Dermis blood vessel endothelial cell (primary cell): Measurements from ENCODE around the gene KLK13. TPM values are rescaled to one million over a fixed set of nuclear protein-coding genes. Genes with fewer than 3 reads are reported as not detected.

Experiments
- DNase-seq: peaks from one replicate; pipeline ENCODE4 v3.0.0; 2010
- total RNA-seq: library from RNA; depleted of rRNA; stranded (reverse); fragments of >200 nt; gene quantifications from 2 replicates; pipeline ENCODE4 v1.2.3, GENCODE V29; 2014

Gene KLK13
- total RNA-seq, 1 donor from 2014 or later: not detected

- no peak for DNase-seq
Observed at GRCh38 chr19:51091895-51092873, 27.3 kb upstream of the KLK13 start.

- no peak for DNase-seq
Observed at GRCh38 chr19:51091126-51091525, 26.2 kb upstream of the KLK13 start.

DNA sequence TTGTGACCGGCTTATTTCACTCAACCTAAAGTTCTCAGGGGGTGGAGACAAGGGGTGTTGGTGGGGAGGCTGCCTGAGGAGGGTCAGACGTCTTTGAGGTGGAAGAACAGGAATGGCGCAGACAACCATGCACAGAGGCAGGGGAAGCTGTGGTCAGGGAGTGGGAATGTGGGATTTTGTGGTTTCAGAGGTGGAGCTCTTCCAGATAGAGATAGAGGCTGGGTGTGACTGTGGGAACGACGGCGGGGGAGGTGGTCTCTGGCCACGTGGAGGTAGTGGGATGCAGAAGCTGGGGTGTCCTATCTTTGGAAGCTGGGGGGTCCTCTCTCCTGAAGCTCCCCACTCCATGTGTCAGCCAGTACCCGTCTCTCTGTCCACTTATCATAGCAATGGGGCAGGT is 25.6 kb upstream of the KLK13 start:
- DNase-seq: no peak

DNA sequence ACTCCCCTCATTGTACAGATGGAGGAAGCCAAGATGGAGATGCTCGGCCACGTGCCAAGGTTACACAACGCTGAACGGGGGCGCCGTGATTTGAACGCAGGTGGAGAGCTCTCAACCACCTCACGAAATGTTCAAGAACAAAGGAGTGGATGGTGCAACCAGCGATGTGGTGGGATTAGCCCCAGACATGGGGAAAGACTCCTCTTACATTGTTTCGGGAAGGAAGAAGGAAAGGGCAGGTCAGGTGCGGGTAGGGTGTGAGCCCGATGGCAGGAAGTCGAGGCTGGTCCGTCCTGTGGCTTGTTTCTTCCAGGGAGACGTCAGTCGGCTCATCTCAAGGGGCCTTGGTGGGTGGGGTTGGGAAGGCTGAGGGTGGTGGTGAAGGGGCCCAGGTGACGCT is 24.9 kb upstream of the KLK13 start:
- no peak for DNase-seq

- DNase-seq: no peak
Observed at GRCh38 chr19:51086153-51086850, 21.4 kb upstream of the KLK13 start.

GRCh38 chr19:51084505-51084904 is 19.6 kb upstream of the KLK13 start:
- no peak for DNase-seq

DNA sequence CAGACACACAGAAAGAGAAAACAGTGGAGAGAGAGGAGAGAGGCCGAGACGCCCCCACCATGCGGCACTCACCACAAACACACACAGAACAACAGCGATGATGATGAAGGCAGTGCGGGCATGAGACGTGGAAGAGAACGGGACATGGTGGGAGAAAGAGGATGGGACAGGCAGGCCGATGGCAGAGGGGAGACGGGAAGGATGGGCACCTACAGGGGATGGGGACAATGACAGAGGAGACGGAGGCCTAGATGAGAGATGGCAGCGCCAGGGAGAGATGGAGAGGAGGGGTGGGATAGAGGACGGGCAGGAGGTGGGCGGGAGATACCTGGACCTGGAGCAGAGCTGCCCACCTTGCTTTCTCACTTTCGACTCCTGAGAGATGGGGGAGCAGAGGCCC is 18.9 kb upstream of the KLK13 start:
- DNase-seq: no peak

GRCh38 chr19:51083181-51083580 is 18.3 kb upstream of the KLK13 start:
- DNase-seq: no peak

DNA sequence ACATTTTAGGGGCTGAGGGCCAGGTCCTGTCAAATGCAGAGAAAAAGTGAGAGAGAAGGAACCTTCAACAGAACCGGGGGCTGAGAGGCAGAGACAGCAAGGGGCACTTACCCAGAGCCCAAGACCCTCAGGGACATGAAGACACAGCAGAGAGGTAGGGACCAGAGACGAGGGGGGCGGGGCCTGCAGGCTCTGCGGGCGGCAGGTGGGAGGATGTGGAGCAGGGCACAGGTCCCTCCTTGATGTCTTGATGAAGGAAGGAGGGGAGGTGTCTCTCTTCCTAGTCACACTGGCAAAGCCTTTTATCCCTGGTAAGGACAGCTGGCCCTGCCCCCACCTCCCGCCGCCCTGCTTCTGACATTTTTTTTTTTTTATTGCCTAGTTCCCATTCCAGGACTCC is 17.7 kb upstream of the KLK13 start, which contains the start of gene KLK14:
Gene KLK14 (minus strand): TSS at position 277 of the 400 bp plus-strand sequence. CDS start 273 bp downstream, at position 4.
- no peak for DNase-seq

- no peak for DNase-seq
Observed at GRCh38 chr19:51081476-51081875, 16.6 kb upstream of the KLK13 start.

DNA sequence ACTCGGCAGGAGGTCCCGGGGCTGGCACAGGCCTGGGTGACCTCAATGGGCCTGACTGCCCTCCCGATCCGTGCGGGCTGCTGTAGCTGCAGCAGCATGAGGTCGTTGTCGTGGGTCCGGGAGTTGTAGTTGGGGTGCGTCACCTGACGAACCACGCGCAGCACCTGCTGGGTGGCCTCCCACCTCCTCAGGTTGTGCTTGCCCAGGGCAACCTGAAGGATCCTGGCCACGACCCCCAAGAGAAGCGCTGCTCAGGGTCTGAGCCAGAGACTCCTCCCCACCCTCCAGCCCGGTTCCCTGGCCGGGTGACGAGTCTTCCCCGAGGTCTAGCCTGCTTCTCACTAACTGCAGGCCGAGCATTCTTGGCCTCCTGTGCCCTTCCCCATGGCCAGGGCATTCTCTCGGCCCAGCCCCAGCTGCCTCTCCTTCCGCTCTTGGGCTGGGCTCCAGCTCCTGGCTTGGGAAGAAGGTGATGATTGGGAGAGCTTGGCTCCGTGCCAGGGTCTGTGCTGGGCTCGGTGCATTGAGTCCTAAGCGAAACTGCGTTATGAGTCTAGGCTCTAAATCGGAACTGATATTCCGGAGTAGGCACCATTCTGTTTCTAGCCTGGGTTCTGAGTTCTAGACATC is 14.7 kb upstream of the KLK13 start:
- no peak for DNase-seq

- no peak for DNase-seq
Observed at GRCh38 chr19:51078731-51079130, 13.8 kb upstream of the KLK13 start.

GRCh38 chr19:51078104-51078503 is 13.2 kb upstream of the KLK13 start:
- no peak for DNase-seq

- DNase-seq: no peak
Observed at GRCh38 chr19:51076631-51077213, 11.8 kb upstream of the KLK13 start.

DNA sequence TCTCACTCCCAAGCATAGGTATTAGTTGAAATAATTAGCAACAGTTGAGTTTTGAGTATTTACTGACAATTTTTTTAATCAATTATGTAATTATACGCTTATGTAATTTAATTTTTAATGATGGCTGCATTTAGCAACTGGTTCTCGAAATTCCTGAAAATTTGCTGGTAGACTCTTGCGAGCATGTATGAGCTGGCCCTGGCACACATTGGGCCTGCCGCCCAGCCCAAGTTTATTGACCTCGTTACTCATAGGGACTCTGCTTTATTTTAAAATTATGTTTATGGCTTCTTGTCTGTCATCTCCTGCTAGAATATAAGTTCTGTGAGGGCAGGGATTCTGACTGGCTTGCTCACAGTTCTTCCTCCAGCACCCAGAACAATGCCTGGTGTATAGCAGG is 11.1 kb upstream of the KLK13 start:
- DNase-seq: no peak

- DNase-seq: no peak
Observed at GRCh38 chr19:51071095-51071405, 6.2 kb upstream of the KLK13 start.

- no peak for DNase-seq
Observed at GRCh38 chr19:51070334-51071094, 5.6 kb upstream of the KLK13 start.

- DNase-seq: no peak
Observed at GRCh38 chr19:51066393-51067186, 1.7 kb upstream of the KLK13 start.

DNA sequence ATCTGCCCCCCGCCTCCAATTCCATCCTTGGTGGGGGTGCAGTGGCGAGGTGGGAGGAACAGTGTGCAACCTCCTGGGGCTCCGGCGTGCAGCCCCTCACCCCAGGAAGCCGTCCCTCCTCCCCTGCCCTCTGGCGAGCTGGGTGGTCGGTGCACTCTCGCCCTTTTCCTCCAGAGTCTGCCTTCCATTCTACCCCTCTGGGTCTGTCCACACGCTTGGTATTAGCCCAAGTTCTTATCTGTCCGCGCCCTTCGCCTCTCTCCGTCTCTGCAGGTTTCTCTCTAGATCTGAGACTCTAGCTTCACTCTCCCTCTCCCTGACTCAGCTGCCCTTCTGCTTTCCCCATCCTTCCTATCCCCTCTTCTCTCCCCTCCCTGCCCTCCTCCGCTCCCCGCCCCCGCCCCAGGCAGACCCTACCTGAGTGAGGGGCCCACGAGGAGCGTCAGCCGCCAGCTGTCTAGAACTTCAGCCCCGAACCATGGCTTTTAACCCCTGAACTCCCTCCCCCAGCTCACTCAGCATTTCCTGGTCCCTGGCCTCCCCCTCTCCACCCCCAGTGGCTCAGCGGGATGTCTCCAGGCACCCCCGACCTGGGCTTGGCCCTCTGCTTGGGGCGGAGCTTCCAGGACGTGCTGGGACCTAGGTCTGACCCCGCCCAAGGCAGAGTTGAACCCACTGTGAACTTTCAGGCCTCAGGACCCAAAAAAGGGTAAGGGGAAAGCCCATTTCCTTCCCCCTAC is 499 bp upstream of the KLK13 start:
- DNase-seq: no peak

DNA sequence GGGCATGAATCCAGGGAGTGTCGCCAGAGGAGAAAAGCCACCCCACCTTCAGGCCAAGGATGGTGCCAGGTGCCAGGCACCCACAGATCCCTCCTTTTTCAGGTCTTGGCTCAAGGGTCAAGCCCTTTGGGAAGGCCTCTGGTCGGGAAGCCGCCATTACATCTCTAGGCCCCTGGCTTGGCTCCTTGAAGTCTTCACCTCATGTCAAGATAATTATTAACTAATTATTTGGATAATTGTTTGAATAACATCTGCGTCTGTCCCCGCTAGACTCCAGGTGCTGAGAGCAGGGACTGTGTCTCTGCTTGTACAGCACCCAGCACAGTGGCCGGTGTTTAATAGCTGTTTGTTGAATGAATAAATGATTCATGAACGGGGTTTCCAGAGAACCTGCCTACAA is 1.2 kb downstream of the KLK13 start:
- no peak for DNase-seq

GRCh38 chr19:51060973-51061372 is 3.9 kb downstream of the KLK13 start:
- no peak for DNase-seq
